ENCODE data around the gene TUT7. TPM values are rescaled to one million over a fixed set of nuclear protein-coding genes. Genes with fewer than 3 reads are reported as not detected.

TUT7 gene
- total RNA-seq, 1 experiment from 2014 or later: 24.5 TPM

DNA sequence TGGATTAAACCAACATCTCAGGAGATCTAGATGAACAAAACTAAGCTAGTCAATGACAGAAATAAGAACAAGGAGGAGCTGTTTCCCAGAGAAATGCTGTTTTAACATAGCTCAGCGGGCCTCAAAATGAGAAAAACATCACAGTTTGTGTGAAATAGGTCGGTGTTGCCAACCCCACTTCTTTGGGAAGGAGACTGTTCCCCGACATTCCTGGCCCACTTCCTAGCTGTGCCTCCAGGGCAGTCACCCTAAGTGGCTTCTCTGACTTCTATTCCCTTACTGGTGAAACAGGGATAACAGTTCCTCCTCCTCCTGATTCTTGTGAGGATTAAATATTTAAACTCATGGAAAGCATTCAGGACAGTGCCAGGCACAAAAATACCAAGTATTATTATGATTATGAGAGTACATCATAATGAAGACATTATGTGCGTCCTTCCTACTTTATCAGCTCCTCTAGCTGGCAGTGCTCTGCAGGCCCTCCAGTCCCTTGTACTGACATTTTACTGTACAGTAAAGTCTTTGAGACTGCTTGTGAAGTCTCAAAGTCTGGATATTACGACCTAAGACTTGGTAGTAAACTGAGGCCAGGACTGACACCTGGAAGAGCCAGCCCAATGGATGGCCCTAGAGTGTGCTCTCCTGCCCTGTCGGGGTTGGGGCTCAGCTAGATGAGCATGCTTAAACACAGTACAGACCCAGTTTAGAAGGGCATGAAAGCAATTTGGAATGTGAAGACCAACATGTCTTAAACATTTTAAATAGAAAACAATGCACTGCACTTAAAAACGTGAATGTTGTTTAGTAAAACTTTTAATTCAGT, 79.2 kb downstream of the TUT7 start (continued):
- TF ChIP-seq ARID4B (CRISPR knock-in tag; IDR thresholded peaks at IDR 0.05; ENCODE audit: borderline replicate concordance): no peak
- TF ChIP-seq, protein P1, sequence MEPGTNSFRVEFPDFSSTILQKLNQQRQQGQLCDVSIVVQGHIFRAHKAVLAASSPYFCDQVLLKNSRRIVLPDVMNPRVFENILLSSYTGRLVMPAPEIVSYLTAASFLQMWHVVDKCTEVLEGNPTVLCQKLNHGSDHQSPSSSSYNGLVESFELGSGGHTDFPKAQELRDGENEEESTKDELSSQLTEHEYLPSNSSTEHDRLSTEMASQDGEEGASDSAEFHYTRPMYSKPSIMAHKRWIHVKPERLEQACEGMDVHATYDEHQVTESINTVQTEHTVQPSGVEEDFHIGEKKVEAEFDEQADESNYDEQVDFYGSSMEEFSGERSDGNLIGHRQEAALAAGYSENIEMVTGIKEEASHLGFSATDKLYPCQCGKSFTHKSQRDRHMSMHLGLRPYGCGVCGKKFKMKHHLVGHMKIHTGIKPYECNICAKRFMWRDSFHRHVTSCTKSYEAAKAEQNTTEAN (CRISPR knock-in tag; IDR thresholded peaks at IDR 0.05): no peak
- no peak for TF ChIP-seq FOXJ3 (CRISPR knock-in tag; IDR thresholded peaks at IDR 0.05; ENCODE audit: borderline replicate concordance)
- TF ChIP-seq, protein P2, sequence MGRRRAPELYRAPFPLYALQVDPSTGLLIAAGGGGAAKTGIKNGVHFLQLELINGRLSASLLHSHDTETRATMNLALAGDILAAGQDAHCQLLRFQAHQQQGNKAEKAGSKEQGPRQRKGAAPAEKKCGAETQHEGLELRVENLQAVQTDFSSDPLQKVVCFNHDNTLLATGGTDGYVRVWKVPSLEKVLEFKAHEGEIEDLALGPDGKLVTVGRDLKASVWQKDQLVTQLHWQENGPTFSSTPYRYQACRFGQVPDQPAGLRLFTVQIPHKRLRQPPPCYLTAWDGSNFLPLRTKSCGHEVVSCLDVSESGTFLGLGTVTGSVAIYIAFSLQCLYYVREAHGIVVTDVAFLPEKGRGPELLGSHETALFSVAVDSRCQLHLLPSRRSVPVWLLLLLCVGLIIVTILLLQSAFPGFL (CRISPR knock-in tag; IDR thresholded peaks at IDR 0.05; ENCODE audit: borderline replicate concordance): no peak
- TF ChIP-seq, protein P3, sequence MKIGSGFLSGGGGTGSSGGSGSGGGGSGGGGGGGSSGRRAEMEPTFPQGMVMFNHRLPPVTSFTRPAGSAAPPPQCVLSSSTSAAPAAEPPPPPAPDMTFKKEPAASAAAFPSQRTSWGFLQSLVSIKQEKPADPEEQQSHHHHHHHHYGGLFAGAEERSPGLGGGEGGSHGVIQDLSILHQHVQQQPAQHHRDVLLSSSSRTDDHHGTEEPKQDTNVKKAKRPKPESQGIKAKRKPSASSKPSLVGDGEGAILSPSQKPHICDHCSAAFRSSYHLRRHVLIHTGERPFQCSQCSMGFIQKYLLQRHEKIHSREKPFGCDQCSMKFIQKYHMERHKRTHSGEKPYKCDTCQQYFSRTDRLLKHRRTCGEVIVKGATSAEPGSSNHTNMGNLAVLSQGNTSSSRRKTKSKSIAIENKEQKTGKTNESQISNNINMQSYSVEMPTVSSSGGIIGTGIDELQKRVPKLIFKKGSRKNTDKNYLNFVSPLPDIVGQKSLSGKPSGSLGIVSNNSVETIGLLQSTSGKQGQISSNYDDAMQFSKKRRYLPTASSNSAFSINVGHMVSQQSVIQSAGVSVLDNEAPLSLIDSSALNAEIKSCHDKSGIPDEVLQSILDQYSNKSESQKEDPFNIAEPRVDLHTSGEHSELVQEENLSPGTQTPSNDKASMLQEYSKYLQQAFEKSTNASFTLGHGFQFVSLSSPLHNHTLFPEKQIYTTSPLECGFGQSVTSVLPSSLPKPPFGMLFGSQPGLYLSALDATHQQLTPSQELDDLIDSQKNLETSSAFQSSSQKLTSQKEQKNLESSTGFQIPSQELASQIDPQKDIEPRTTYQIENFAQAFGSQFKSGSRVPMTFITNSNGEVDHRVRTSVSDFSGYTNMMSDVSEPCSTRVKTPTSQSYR (CRISPR knock-in tag; IDR thresholded peaks at IDR 0.05): no peak
- no peak for TF ChIP-seq CTCF (IDR thresholded peaks at IDR 0.05)
- no peak for TF ChIP-seq ZNF317 (CRISPR knock-in tag; IDR thresholded peaks at IDR 0.05; ENCODE audit: borderline replicate concordance, low read depth)

GRCh38 chr9:86272221-86272620, 82.0 kb downstream of the TUT7 start:
- no peak overlapping the region for H3K27ac Mint-ChIP-seq
- ChIA-PET CTCF (no interaction called here), POLR2A (no interaction called here)
- no peaks in the 10 kb centered on the region for H3K9me3 Mint-ChIP-seq
- H3K4me1 Mint-ChIP-seq: peaks cover 6% of the 10 kb centered on the region
- DNase-seq (ENCODE audit: low spot score) (no peak), ATAC-seq (no peak)
- no peak overlapping the region for H3K4me3 Mint-ChIP-seq
- peaks cover 36% of the 10 kb centered on the region for H3K36me3 Mint-ChIP-seq
- no peaks in the 10 kb centered on the region for H3K27me3 Mint-ChIP-seq (ENCODE audit: low read depth)
- TF ChIP-seq NFE2L1 (CRISPR knock-in tag; IDR thresholded peaks at IDR 0.05): no peak
- TF ChIP-seq CREB1 (CRISPR knock-in tag; IDR thresholded peaks at IDR 0.05): no peak
- TF ChIP-seq, protein P4, sequence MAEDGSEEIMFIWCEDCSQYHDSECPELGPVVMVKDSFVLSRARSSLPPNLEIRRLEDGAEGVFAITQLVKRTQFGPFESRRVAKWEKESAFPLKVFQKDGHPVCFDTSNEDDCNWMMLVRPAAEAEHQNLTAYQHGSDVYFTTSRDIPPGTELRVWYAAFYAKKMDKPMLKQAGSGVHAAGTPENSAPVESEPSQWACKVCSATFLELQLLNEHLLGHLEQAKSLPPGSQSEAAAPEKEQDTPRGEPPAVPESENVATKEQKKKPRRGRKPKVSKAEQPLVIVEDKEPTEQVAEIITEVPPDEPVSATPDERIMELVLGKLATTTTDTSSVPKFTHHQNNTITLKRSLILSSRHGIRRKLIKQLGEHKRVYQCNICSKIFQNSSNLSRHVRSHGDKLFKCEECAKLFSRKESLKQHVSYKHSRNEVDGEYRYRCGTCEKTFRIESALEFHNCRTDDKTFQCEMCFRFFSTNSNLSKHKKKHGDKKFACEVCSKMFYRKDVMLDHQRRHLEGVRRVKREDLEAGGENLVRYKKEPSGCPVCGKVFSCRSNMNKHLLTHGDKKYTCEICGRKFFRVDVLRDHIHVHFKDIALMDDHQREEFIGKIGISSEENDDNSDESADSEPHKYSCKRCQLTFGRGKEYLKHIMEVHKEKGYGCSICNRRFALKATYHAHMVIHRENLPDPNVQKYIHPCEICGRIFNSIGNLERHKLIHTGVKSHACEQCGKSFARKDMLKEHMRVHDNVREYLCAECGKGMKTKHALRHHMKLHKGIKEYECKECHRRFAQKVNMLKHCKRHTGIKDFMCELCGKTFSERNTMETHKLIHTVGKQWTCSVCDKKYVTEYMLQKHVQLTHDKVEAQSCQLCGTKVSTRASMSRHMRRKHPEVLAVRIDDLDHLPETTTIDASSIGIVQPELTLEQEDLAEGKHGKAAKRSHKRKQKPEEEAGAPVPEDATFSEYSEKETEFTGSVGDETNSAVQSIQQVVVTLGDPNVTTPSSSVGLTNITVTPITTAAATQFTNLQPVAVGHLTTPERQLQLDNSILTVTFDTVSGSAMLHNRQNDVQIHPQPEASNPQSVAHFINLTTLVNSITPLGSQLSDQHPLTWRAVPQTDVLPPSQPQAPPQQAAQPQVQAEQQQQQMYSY (CRISPR knock-in tag; IDR thresholded peaks at IDR 0.05): no peak
- TF ChIP-seq GTF2I (CRISPR knock-in tag; conservative IDR thresholded peaks at IDR 0.05): no peak
- no peak for TF ChIP-seq E2F4 (CRISPR knock-in tag; IDR thresholded peaks at IDR 0.05; ENCODE audit: borderline replicate concordance, low read depth)
- TF ChIP-seq, protein P5, sequence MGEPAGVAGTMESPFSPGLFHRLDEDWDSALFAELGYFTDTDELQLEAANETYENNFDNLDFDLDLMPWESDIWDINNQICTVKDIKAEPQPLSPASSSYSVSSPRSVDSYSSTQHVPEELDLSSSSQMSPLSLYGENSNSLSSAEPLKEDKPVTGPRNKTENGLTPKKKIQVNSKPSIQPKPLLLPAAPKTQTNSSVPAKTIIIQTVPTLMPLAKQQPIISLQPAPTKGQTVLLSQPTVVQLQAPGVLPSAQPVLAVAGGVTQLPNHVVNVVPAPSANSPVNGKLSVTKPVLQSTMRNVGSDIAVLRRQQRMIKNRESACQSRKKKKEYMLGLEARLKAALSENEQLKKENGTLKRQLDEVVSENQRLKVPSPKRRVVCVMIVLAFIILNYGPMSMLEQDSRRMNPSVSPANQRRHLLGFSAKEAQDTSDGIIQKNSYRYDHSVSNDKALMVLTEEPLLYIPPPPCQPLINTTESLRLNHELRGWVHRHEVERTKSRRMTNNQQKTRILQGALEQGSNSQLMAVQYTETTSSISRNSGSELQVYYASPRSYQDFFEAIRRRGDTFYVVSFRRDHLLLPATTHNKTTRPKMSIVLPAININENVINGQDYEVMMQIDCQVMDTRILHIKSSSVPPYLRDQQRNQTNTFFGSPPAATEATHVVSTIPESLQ (CRISPR knock-in tag; IDR thresholded peaks at IDR 0.05): no peak
- no peak for TF ChIP-seq MXD4 (CRISPR knock-in tag; IDR thresholded peaks at IDR 0.05; ENCODE audit: borderline replicate concordance)
- TF ChIP-seq ZNF263 (CRISPR knock-in tag; IDR thresholded peaks at IDR 0.05; ENCODE audit: low read depth): no peak
